Measurements from ENCODE around the gene SRMS.

The SRMS gene

GRCh38 chr20:63538204-63539091, 9.1 kb downstream of the SRMS start:
- DNase-seq (ENCODE audit: low spot score): no peak

GRCh38 chr20:63537525-63538203, 9.9 kb downstream of the SRMS start:
- DNase-seq (ENCODE audit: low spot score): peak; percentile 83

- no peak for DNase-seq (ENCODE audit: low spot score)
These were observed 10.5 kb downstream of the SRMS start, which contains the start of gene PTK6 for GRCh38 chr20:63536997-63537524. Gene PTK6, minus strand, starts transcription at chr20:63537376. Its CDS starts 62 bp downstream, at chr20:63537314.

- no peak for DNase-seq (ENCODE audit: low spot score)
These were observed 11.1 kb downstream of the SRMS start for GRCh38 chr20:63536241-63536977.

GRCh38 chr20:63534831-63535651, 12.5 kb downstream of the SRMS start:
- no peak for DNase-seq (ENCODE audit: low spot score)

- no peak for DNase-seq (ENCODE audit: low spot score)
These were observed 13.1 kb downstream of the SRMS start for GRCh38 chr20:63534427-63534830.

- DNase-seq (ENCODE audit: low spot score): no peak
These were observed 13.6 kb downstream of the SRMS start for GRCh38 chr20:63533871-63534393.

GRCh38 chr20:63533388-63533787, 14.2 kb downstream of the SRMS start:
- no peak for DNase-seq (ENCODE audit: low spot score)

GRCh38 chr20:63532449-63532971, 15.0 kb downstream of the SRMS start:
- no peak for DNase-seq (ENCODE audit: low spot score)

- no peak for DNase-seq (ENCODE audit: low spot score)
These were observed 15.7 kb downstream of the SRMS start for GRCh38 chr20:63531686-63532448.

GRCh38 chr20:63530788-63531160, 16.8 kb downstream of the SRMS start:
- no peak for DNase-seq (ENCODE audit: low spot score)

GRCh38 chr20:63529861-63530787, 17.4 kb downstream of the SRMS start:
- DNase-seq (ENCODE audit: low spot score): no peak

- no peak for DNase-seq (ENCODE audit: low spot score)
These were observed 18.2 kb downstream of the SRMS start for GRCh38 chr20:63529180-63529860.

- DNase-seq (ENCODE audit: low spot score): no peak
These were observed 20.4 kb downstream of the SRMS start for GRCh38 chr20:63527184-63527583.

- no peak for DNase-seq (ENCODE audit: low spot score)
These were observed 21.6 kb downstream of the SRMS start for GRCh38 chr20:63525971-63526370.

GRCh38 chr20:63525185-63525584, 22.4 kb downstream of the SRMS start:
- no peak for DNase-seq (ENCODE audit: low spot score)

GRCh38 chr20:63522981-63523611, 24.5 kb downstream of the SRMS start:
- DNase-seq (ENCODE audit: low spot score): no peak

Measured in cerebellar cortex (tissue), 1 donor.